ENCODE data around the gene SLC22A7. TPM values are rescaled to one million over a fixed set of nuclear protein-coding genes. Genes with fewer than 3 reads are reported as not detected.

SLC22A7 gene, protein sequence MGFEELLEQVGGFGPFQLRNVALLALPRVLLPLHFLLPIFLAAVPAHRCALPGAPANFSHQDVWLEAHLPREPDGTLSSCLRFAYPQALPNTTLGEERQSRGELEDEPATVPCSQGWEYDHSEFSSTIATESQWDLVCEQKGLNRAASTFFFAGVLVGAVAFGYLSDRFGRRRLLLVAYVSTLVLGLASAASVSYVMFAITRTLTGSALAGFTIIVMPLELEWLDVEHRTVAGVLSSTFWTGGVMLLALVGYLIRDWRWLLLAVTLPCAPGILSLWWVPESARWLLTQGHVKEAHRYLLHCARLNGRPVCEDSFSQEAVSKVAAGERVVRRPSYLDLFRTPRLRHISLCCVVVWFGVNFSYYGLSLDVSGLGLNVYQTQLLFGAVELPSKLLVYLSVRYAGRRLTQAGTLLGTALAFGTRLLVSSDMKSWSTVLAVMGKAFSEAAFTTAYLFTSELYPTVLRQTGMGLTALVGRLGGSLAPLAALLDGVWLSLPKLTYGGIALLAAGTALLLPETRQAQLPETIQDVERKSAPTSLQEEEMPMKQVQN
- total RNA-seq (2014; rRNA removed; shearing (Covaris generic)) = not detected in 2 replicates

- no peak for DNase-seq (ENCODE audit: low read depth)
These were observed at the start of gene SLC22A7 for GRCh38 chr6:43297644-43298564. TSS of gene SLC22A7 (plus strand) at chr6:43298260. CDS start at chr6:43298359, 99 bp downstream.

DNA sequence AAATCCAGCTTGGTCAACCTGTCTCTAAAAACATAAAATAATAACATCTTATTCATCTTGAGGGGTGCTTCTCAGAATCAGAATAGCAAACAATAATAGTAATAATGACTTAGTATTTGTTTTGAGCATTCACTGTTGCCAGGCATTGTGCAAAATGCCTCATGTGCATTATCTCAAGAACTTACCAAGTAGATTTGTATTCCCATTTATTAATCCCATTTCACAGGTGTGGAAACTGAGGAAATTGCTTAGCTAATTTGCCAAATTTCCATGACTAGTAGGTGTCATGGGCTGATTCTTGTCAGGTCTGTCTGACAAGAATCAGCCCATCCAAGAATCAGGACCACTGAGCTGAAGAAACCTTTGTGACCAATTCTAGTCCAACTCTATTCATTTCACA lies 49.3 kb upstream of the SLC22A7 start:
- DNase-seq (ENCODE audit: low read depth) = no peak

DNA sequence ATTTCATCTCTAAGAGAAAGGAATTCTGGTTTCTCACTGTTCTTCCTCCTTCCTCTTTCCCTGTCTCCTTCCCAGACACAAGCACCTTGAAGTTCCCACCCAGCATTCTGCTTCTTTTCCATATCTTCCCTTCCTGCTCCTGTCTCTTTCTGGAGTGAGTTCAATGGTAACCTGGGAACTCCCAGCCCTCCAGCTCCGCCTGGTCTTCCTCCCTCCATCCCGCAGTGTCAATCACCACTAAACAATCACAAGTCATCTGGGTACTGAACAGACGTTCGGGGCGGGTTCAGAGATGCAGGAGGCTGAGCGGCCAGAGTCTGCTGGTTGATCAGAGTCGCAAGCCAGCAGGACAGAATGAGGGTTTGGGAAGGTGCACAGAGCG lies 47.1 kb upstream of the SLC22A7 start:
- DNase-seq (ENCODE audit: low read depth) = no peak

DNA sequence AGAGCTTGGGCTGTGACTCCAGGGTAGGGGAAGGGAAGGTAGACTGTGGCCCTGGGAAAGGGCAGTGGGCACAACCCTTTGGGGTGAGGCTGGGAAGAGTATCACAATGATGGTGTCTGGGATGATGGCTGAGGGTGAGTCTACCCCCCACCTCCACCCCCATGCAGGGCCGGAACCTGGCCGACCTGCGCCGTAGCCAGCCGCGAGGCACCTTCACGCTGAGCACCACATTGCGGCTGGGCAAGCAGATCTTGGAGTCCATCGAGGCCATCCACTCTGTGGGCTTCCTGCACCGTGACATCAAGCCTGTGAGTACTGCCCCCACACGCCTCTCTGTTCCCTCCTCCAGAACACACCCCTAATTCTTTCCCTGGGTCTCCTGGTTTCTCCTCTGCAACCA lies 44.7 kb upstream of the SLC22A7 start:
- DNase-seq (ENCODE audit: low read depth) = no peak

DNA sequence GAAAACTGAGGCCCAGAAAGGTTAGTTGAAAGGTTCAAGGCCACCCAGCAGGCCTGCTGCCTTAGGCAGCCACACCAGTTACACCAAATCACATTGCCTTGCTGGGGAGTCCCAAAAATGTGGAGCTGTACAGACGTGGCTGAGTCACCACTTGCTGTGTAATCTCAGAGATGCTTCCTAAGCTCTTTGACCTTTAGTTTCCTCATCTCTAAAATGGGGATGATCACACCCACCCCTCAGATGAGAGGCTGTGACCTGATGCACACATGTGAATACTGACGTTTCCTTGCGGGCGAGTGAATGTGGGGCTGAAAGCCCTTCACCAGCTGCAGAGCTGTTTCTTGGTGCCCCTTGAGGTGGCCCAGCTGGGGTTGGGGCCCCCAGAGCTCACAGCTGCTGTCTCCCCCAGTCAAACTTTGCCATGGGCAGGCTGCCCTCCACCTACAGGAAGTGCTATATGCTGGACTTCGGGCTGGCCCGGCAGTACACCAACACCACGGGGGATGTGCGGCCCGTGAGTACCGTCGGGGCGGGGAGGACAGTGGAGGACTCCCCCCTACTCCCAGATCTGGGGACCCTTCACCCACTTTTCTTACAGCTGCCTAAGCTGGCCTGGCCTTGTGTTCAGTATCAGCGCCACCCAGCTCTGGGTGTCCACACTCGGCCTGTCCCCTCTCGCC lies 43.8 kb upstream of the SLC22A7 start:
- DNase-seq (ENCODE audit: low read depth) = no peak

DNA sequence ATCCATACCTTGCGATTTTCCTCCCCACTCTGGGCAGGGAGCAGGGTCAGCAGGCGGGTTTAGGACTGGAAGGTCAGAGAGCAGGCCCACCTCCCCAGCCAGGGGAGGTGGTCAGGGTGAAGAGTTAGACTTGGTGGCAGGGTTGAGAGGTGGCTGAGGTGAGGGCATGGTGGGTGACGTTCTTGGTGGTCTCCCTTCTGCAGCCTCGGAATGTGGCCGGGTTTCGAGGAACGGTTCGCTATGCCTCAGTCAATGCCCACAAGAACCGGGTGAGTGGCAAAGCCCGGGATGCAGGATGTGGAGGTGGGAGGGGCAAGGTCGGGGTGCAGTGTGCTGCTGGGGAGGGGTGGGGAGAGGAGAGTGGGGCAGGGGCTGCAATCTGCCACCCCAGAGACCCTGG lies 43.2 kb upstream of the SLC22A7 start:
- no peak for DNase-seq (ENCODE audit: low read depth)

DNA sequence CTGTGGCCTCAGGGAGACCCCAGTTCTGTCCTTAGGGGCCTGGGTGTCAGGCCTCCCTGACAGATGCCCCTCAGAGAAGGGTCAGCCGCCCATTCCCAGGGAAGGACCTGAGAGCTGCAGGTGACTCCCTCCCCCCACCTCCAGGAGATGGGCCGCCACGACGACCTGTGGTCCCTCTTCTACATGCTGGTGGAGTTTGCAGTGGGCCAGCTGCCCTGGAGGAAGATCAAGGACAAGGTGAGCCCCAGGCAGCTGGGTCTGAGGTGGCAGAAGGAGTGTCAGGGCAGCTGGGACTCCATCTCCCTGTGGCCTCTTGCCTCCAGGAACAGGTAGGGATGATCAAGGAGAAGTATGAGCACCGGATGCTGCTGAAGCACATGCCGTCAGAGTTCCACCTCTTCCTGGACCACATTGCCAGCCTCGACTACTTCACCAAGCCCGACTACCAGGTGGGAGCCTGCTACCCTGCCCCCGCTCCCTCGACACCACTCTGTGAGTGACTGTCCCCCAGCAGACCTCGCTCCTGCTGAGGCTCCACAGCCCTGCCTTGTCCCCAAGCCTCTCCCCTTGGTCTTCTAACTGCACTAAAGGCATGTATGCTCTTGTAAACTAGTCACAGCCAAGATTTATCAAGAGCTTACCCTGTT lies 42.5 kb upstream of the SLC22A7 start:
- DNase-seq (ENCODE audit: low read depth) = no peak

DNA sequence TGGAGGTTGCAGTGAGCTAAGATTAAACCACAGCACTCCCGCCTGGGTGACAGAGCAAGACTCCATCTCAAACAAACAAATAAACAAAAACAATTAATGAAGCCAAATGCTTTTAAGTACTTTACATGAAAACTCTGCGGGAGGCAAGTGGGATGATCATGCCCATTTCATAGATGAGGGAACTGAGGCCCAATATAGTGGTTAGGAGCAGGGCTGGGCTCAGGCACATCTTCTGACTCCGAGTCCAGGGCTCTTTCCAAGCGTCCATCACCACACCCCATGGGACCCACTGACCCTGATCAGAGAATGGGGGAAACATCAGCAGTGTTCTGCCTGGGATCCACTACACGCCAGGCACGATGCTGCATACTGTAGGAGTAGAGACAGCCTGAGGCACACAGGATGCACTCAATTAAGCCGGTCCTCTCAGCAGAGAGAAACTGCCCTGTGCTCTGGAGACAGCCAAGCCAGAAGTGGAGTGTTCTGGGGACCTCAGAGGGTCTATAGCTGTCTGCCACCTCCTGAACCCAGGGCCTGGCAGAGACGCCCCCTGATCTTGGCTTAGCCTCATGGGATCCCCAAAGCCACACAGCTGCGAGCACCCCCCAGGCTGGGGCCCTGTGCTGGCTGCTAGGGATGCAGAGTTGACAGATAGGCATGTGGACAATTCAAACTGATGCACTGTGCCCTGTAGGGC lies 41.2 kb upstream of the SLC22A7 start:
- DNase-seq (ENCODE audit: low read depth) = no peak

DNA sequence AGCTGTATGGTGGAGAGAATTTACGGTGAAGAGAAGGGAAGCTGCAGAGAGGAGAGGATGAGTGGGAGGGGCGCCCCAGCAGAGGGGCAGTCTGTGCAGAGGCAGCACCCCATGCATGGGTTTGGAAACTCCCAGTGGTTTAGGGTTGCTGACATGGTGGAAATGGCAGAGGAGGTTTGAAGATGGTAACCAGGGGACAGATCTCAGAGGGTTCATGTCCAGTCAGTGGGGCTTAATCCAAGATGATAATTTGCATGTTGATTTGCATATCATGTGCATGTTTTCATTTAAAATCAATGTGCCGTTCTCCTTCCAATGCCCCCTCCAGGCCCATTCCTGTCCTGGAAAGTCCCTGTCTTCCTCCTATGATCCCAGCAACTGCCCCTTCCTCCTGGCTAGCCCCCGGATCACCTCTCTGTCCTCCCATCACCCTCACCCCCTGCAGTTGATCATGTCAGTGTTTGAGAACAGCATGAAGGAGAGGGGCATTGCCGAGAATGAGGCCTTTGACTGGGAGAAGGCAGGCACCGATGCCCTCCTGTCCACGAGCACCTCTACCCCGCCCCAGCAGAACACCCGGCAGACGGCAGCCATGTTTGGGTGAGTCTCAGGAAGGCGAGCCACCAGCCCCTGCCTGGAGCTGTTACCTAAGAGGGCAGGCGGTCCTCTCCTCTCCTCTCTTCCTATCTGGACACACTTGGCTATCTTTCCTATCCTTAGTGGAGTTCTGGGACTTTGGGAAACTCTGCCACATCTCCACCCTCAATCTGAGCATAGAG lies 40.5 kb upstream of the SLC22A7 start:
- DNase-seq (ENCODE audit: low read depth) = no peak

- no peak for DNase-seq (ENCODE audit: low read depth)
These were observed 39.9 kb upstream of the SLC22A7 start for GRCh38 chr6:43258180-43258579.

- no peak for DNase-seq (ENCODE audit: low read depth)
These were observed 39.0 kb upstream of the SLC22A7 start for GRCh38 chr6:43258807-43259686.

- DNase-seq (ENCODE audit: low read depth) = no peak
These were observed 37.3 kb upstream of the SLC22A7 start for GRCh38 chr6:43260791-43261190.

GRCh38 chr6:43261198-43261597 lies 36.9 kb upstream of the SLC22A7 start:
- DNase-seq (ENCODE audit: low read depth) = no peak

GRCh38 chr6:43262000-43262779 lies 35.9 kb upstream of the SLC22A7 start:
- DNase-seq (ENCODE audit: low read depth) = peak; percentile 17

DNA sequence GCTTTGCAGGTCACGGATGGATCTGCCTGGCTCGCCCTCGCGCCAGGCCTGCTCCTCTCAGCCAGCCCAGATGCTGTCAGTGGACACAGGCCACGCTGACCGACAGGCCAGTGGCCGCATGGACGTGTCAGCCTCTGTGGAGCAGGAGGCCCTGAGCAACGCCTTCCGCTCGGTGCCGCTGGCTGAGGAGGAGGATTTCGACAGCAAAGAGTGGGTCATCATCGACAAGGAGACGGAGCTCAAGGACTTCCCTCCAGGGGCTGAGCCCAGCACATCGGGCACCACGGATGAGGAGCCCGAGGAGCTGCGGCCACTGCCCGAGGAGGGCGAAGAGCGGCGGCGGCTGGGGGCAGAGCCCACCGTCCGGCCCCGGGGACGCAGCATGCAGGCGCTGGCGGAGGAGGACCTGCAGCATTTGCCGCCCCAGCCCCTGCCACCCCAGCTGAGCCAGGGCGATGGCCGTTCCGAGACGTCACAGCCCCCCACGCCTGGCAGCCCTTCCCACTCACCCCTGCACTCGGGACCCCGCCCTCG lies 35.2 kb upstream of the SLC22A7 start:
- DNase-seq (ENCODE audit: low read depth) = no peak

DNA sequence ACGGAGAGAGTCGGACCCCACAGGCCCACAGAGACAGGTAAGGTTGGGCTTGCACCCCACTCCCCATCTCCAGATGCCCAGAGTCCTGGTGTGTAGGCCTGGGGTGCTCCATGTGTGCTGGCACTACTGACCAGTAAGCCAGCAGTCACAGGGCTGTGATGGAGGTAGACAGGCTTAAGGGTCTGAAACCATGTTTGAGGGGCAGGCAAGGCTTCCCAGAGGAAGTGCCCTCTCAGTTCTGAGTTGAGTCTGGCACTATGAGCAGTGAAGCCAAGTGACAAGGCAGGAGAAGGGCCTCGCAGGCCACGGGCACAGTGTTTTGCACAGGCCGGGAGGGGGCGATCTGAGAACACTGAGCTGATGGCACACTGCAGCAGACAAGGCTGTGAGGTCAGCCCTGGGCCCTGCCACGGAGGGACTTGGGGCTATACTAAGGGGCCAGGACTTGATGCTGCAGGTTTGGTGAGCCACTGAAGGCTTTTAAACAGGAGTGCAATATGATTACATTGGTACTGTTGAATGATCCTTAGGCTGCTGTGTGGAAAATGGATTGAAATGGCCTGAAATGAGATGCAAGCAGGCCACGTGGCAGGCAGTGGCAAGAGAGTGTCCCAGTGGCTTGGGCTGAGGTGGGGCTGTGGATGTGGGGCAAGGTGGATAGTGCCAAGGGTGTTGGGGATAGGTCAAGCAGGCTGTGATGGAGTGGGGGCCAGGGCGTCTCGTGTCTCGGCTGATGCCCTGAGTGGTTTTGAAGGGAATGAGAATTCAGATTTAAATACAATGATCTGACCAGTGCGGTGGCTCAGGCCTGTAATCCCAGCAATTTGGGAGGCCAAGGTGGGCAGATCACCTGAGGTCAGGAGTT lies 34.5 kb upstream of the SLC22A7 start:
- peak; percentile 73 for DNase-seq (ENCODE audit: low read depth)

- no peak for DNase-seq (ENCODE audit: low read depth)
These were observed 33.4 kb upstream of the SLC22A7 start for GRCh38 chr6:43264599-43265145.

Measured in M059J (cell line).